ENCODE data around the gene ULBP1. TPM values are rescaled to one million over a fixed set of nuclear protein-coding genes. Genes with fewer than 3 reads are reported as not detected.
"Not testable (repeated sequence)": the region's sequence is repeated elsewhere in the genome, so short reads cannot be mapped to it uniquely, and the experiment has no call there.

The ULBP1 gene
- total and polyA plus RNA-seq, 2 experiments from 2014 or later: 0.27 TPM

GRCh38 chr6:149918151-149918905 is 45.4 kb upstream of the ULBP1 start:
- no peaks in the 10 kb centered on the region for H3K9me3 ChIP-seq (ENCODE audit: low read depth)
- H3K9me2 ChIP-seq (replicated peaks; ENCODE audit: insufficient read depth): no peaks in the 10 kb centered on the region
- no peaks in the 10 kb centered on the region for H3K36me3 ChIP-seq (replicated peaks; ENCODE audit: insufficient read depth, low read depth)
- peaks cover 19% of the 10 kb centered on the region for H3K27me3 ChIP-seq
- no peak for DNase-seq (ENCODE audit: low spot score)
- H2AFZ ChIP-seq: no peak overlapping the region
- H3K27ac ChIP-seq: no peak overlapping the region
- H3K4me1 ChIP-seq (ENCODE audit: insufficient read depth): peaks cover 2% of the 10 kb centered on the region
- TF ChIP-seq CTCF (IDR thresholded peaks at IDR 0.05; ENCODE audit: poor library complexity) (no peak), EZH2phosphoT487 (IDR thresholded peaks at IDR 0.05; ENCODE audit: low read depth, severe bottlenecking, unreplicated experiment) (no peak), EZH2 (IDR thresholded peaks at IDR 0.05; ENCODE audit: borderline replicate concordance) (no peak)
- H3K4me2 ChIP-seq: no peak overlapping the region
- H3K79me2 ChIP-seq: no peaks in the 10 kb centered on the region
- no peak overlapping the region for H3K4me3 ChIP-seq
- H4K20me1 ChIP-seq (ENCODE audit: insufficient read depth, poor library complexity, severe bottlenecking): no peaks in the 10 kb centered on the region
- WGBS (ENCODE audit: low lambda C conversion rate, missing lambda C conversion rate): 74% methylated on average over 6 of the region's 6 CpGs

- DNase-seq (ENCODE audit: low spot score): not testable (repeated sequence)
- peaks cover 23% of the 10 kb centered on the region for H3K27me3 ChIP-seq
- 86% methylated on average over 11 of the region's 11 CpGs for WGBS (ENCODE audit: low lambda C conversion rate, missing lambda C conversion rate)
These were observed 44.5 kb upstream of the ULBP1 start for GRCh38 chr6:149919126-149919833.

DNA sequence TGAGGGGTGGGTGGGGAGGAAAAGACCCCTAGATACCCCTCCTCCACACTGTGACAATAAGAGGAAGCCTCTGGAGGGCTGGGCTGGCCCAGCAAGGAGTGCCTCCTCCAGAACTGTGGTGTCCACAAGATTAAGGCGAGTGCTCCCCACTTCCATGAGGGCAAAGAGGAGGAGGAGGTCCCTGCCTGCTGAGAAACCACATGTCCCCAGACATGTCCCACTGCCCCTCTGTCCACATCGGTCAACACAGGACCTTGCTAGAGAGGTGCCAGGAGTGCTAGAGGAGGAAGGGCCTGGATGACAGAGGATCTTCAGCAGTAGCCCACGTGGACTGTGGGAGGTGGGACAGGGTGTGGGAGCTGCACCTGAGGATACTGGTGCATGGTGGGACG is 43.9 kb upstream of the ULBP1 start:
- no peak for DNase-seq (ENCODE audit: low spot score)
- Histone ChIP-seq H3K27me3 (peaks cover 29% of the 10 kb centered on the region), H3K4me3 (no peak overlapping the region), H3K27ac (no peak overlapping the region), H3K79me2 (no peaks in the 10 kb centered on the region), H2AFZ (no peak overlapping the region), H4K20me1 (ENCODE audit: insufficient read depth, poor library complexity, severe bottlenecking) (no peaks in the 10 kb centered on the region), H3K4me1 (ENCODE audit: insufficient read depth) (peaks cover 6% of the 10 kb centered on the region), H3K4me2 (no peak overlapping the region), H3K36me3 (replicated peaks; ENCODE audit: insufficient read depth, low read depth) (no peaks in the 10 kb centered on the region), H3K9me2 (replicated peaks; ENCODE audit: insufficient read depth) (no peaks in the 10 kb centered on the region), H3K9me3 (ENCODE audit: low read depth) (no peaks in the 10 kb centered on the region)
- TF ChIP-seq EZH2phosphoT487 (IDR thresholded peaks at IDR 0.05; ENCODE audit: low read depth, severe bottlenecking, unreplicated experiment): no peak
- no peak for TF ChIP-seq EZH2 (IDR thresholded peaks at IDR 0.05; ENCODE audit: borderline replicate concordance)
- no peak for TF ChIP-seq CTCF (IDR thresholded peaks at IDR 0.05; ENCODE audit: poor library complexity)
- WGBS (ENCODE audit: low lambda C conversion rate, missing lambda C conversion rate): 71% methylated on average over 4 of the region's 4 CpGs

More at GRCh38 chr6:149919126-149919833, 44.5 kb upstream of the ULBP1 start:
- not testable (repeated sequence) for H3K27ac ChIP-seq; H4K20me1 ChIP-seq (ENCODE audit: insufficient read depth, poor library complexity, severe bottlenecking); H3K4me1 ChIP-seq (ENCODE audit: insufficient read depth); H3K4me2 ChIP-seq; H3K36me3 ChIP-seq (replicated peaks; ENCODE audit: insufficient read depth, low read depth); H3K9me3 ChIP-seq (ENCODE audit: low read depth); H3K4me3 ChIP-seq; H2AFZ ChIP-seq; H3K9me2 ChIP-seq (replicated peaks; ENCODE audit: insufficient read depth); H3K79me2 ChIP-seq

GRCh38 chr6:149921361-149921760 is 42.4 kb upstream of the ULBP1 start:
- TF ChIP-seq EZH2phosphoT487 (IDR thresholded peaks at IDR 0.05; ENCODE audit: low read depth, severe bottlenecking, unreplicated experiment) (no peak), CTCF (IDR thresholded peaks at IDR 0.05; ENCODE audit: poor library complexity) (no peak), EZH2 (IDR thresholded peaks at IDR 0.05; ENCODE audit: borderline replicate concordance) (no peak)
- H3K9me3 ChIP-seq (ENCODE audit: low read depth): no peaks in the 10 kb centered on the region
- peaks cover 6% of the 10 kb centered on the region for H3K4me1 ChIP-seq (ENCODE audit: insufficient read depth)
- no peak overlapping the region for H2AFZ ChIP-seq
- no peaks in the 10 kb centered on the region for H3K79me2 ChIP-seq
- H3K36me3 ChIP-seq (replicated peaks; ENCODE audit: insufficient read depth, low read depth): no peaks in the 10 kb centered on the region
- no peak overlapping the region for H3K4me2 ChIP-seq
- DNase-seq (ENCODE audit: low spot score): no peak
- 91% methylated on average over 6 of the region's 6 CpGs for WGBS (ENCODE audit: low lambda C conversion rate, missing lambda C conversion rate)
- H3K27ac ChIP-seq: no peak overlapping the region
- no peak overlapping the region for H3K4me3 ChIP-seq
- H3K27me3 ChIP-seq: peaks cover 36% of the 10 kb centered on the region
- H4K20me1 ChIP-seq (ENCODE audit: insufficient read depth, poor library complexity, severe bottlenecking): no peaks in the 10 kb centered on the region
- no peaks in the 10 kb centered on the region for H3K9me2 ChIP-seq (replicated peaks; ENCODE audit: insufficient read depth)

GRCh38 chr6:149922091-149922490 is 41.7 kb upstream of the ULBP1 start:
- Histone ChIP-seq H3K4me2 (peak overlapping the region; percentile 96), H3K27me3 (peaks cover 36% of the 10 kb centered on the region)
- not testable (repeated sequence) for H3K27ac ChIP-seq; H3K36me3 ChIP-seq (replicated peaks; ENCODE audit: insufficient read depth, low read depth); H3K79me2 ChIP-seq; H3K9me3 ChIP-seq (ENCODE audit: low read depth); H3K4me3 ChIP-seq; DNase-seq (ENCODE audit: low spot score); H4K20me1 ChIP-seq (ENCODE audit: insufficient read depth, poor library complexity, severe bottlenecking); H3K9me2 ChIP-seq (replicated peaks; ENCODE audit: insufficient read depth); H2AFZ ChIP-seq; H3K4me1 ChIP-seq (ENCODE audit: insufficient read depth)
- WGBS (ENCODE audit: low lambda C conversion rate, missing lambda C conversion rate): 17% methylated on average over 5 of the region's 5 CpGs

All from hepatocyte (in vitro differentiated cells).